ENCODE results near the gene NBPF15.
"Not testable (repeated sequence)": the region's sequence is repeated elsewhere in the genome, so short reads cannot be mapped to it uniquely, and the experiment has no call there.

- not testable (repeated sequence) for TF ChIP-seq CTCF (IDR thresholded peaks at IDR 0.05; ENCODE audit: poor library complexity); EZH2 (IDR thresholded peaks at IDR 0.05; ENCODE audit: borderline replicate concordance); EZH2phosphoT487 (IDR thresholded peaks at IDR 0.05; ENCODE audit: low read depth, severe bottlenecking, unreplicated experiment)
Observed at GRCh38 chr1:144442402-144442801, 19.1 kb downstream of the NBPF15 start.

Measured in hepatocyte (in vitro differentiated cells).